Spleen (tissue), 7 donors: Measurements from ENCODE around the gene ATL3.
"Not testable (repeated sequence)": the region's sequence is repeated elsewhere in the genome, so short reads cannot be mapped to it uniquely, and the experiment has no call there.

Experiments
- POLR2A ChIP-seq, 3 donors: fragments of 450-650 bp; IDR thresholded peaks; one replicate each; pipeline ENCODE4 v1.5.1; 2017; ENCODE audit warnings: antibody characterized with exemption in 3 of 3, mild to moderate bottlenecking in 1 of 3
- TF ChIP-seq, protein P1 (sequence below), 11 experiments: fragments of 200-600 bp in 7 of 11; fragments of 450-650 bp in 4 of 11; sonication (generic) in 4 of 11; IDR thresholded peaks in 8 of 11; conservative IDR thresholded peaks in 3 of 11; 1 replicate in 7 of 11; 2 replicates in 4 of 11; pipeline versions ENCODE4 v1.4.0 to v1.8.0; 2016 to 2021; ENCODE audit warnings: antibody characterized with exemption in 11 of 11, inconsistent platforms in 4 of 11, mild to moderate bottlenecking in 1 of 11
- donor health status: DM: no; HTN: no; CAD: no; lungs with moderate emphysema.
- donor health status: DM: no; HTN: no; CAD: no.
- donor health status: DM: no; HTN: no; CAD: no.

DNA sequence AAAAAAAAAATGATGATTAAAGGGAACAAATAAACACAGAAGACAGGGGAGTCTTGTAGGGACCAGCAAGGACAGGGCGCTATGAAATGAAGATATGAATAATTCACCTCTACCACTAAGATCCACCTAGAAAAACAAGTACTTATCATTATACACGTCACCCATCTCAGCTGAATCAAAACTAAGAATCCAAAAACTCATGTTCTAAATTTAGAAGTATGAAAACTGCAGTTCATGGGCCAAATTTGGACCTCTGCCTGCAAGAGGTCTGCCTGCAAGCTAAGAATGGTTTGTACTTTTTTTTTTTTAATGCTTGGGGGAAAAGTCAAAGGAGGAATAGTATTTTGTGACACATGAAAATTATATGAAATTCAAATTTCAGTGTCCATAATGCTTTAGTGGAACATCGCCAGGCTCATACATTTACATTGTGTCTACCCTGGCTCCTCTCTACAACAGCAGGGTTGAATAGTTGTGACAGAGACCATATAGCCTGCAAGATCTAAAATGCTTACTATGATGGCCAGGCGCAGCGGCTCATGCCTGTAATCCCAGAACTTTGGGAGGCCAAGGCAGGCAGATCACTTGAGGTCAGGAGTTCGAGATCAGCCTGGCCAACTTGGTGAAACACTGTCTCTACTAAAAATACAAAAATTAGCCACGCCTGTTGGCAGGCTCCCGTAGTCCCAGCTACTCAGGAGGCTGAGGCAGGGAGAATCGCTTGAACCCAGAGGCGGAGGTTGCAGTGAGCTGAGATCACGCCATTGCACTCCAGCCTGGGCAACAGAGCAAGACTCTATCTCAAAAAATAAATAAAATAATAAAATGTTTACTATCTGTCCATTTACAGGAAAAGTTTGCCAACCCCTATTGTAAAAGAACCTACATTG, 68.6 kb downstream of the ATL3 start:
- TF ChIP-seq, protein P1, sequence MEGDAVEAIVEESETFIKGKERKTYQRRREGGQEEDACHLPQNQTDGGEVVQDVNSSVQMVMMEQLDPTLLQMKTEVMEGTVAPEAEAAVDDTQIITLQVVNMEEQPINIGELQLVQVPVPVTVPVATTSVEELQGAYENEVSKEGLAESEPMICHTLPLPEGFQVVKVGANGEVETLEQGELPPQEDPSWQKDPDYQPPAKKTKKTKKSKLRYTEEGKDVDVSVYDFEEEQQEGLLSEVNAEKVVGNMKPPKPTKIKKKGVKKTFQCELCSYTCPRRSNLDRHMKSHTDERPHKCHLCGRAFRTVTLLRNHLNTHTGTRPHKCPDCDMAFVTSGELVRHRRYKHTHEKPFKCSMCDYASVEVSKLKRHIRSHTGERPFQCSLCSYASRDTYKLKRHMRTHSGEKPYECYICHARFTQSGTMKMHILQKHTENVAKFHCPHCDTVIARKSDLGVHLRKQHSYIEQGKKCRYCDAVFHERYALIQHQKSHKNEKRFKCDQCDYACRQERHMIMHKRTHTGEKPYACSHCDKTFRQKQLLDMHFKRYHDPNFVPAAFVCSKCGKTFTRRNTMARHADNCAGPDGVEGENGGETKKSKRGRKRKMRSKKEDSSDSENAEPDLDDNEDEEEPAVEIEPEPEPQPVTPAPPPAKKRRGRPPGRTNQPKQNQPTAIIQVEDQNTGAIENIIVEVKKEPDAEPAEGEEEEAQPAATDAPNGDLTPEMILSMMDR (IDR thresholded peaks at IDR 0.05 in 8 of 11, conservative IDR thresholded peaks at IDR 0.05 in 3 of 11), result not testable (repeated sequence)
- TF ChIP-seq POLR2A (IDR thresholded peaks at IDR 0.05), result not testable (repeated sequence)
